Liver (tissue), 9 donors: ENCODE measurements around the gene TWF1. TPM values are rescaled to one million over a fixed set of nuclear protein-coding genes. Genes with fewer than 3 reads are reported as not detected.

Experiments
- DNase-seq: peaks from one replicate; pipeline ENCODE4 v3.0.0-alpha.2; 2017; ENCODE audit warnings: low spot score
- H3K27ac ChIP-seq, 2 donors: one replicate each; pipeline ENCODE4 v1.7.0; 2013; ENCODE audit warnings: inconsistent platforms in 2 of 2, low read length in 2 of 2, control low read depth in 1 of 2, low read depth in 1 of 2, mild to moderate bottlenecking in 1 of 2
- H3K27me3 ChIP-seq, 4 donors: one replicate each; pipeline versions ENCODE4 v1.6.1 to v1.7.0; 2013; ENCODE audit warnings: low read length in 3 of 4, inconsistent platforms in 1 of 4, mild to moderate bottlenecking in 1 of 4, moderate library complexity in 1 of 4; ENCODE audit not compliant: control insufficient read depth in 4 of 4, insufficient read depth in 4 of 4
- H3K36me3 ChIP-seq, 4 donors: one replicate each; pipeline versions ENCODE4 v1.6.1 to v1.7.0; 2013; ENCODE audit warnings: low read length in 3 of 4, mild to moderate bottlenecking in 3 of 4, low read depth in 1 of 4, moderate library complexity in 1 of 4; ENCODE audit not compliant: control insufficient read depth in 4 of 4, insufficient read depth in 3 of 4
- H3K4me1 ChIP-seq, 4 donors: one replicate each; pipeline versions ENCODE4 v1.6.1 to v1.7.0; 2013; ENCODE audit warnings: low read length in 3 of 4, mild to moderate bottlenecking in 3 of 4, moderate library complexity in 1 of 4; ENCODE audit not compliant: control insufficient read depth in 4 of 4, insufficient read depth in 4 of 4
- H3K4me3 ChIP-seq, 3 donors: one replicate each; pipeline versions ENCODE4 v1.6.1 to v1.7.0; 2013; ENCODE audit warnings: low read length in 3 of 3, control low read depth in 1 of 3, low read depth in 1 of 3, mild to moderate bottlenecking in 1 of 3
- H3K9ac ChIP-seq, 2 donors: one replicate each; pipeline ENCODE4 v1.7.0; 2013; ENCODE audit warnings: low read length in 2 of 2, mild to moderate bottlenecking in 2 of 2, moderate library complexity in 2 of 2, control low read depth in 1 of 2, low read depth in 1 of 2
- H3K9me3 ChIP-seq, 4 donors: one replicate each; pipeline versions ENCODE4 v1.6.1 to v1.7.0; 2013; ENCODE audit warnings: low read length in 3 of 4; ENCODE audit not compliant: control insufficient read depth in 4 of 4
- EGR1 ChIP-seq, 2 donors: IDR thresholded peaks; 2 replicates each; pipeline ENCODE4 v1.6.1; 2016 to 2018; ENCODE audit warnings: antibody characterized with exemption in 2 of 2, low read depth in 2 of 2
- FOXA2 ChIP-seq: IDR thresholded peaks from 2 replicates; pipeline ENCODE4 v1.6.1; 2016; ENCODE audit warnings: antibody characterized with exemption
- JUND ChIP-seq, 2 donors: IDR thresholded peaks; 2 replicates each; pipeline ENCODE4 v1.6.1; 2016; ENCODE audit warnings: antibody characterized with exemption in 2 of 2
- RAD21 ChIP-seq, 2 donors: IDR thresholded peaks; 2 replicates each; pipeline ENCODE4 v1.6.1; 2016; ENCODE audit warnings: antibody characterized with exemption in 2 of 2, mild to moderate bottlenecking in 2 of 2
- RXRA ChIP-seq, 2 donors: IDR thresholded peaks; 2 replicates each; pipeline ENCODE4 v1.6.1; 2017 to 2018; ENCODE audit warnings: antibody characterized with exemption in 2 of 2, mild to moderate bottlenecking in 1 of 2
- TAF1 ChIP-seq: conservative IDR thresholded peaks from 2 replicates; pipeline ENCODE4 v1.6.1; 2016; ENCODE audit warnings: antibody characterized with exemption, mild to moderate bottlenecking
- YY1 ChIP-seq: IDR thresholded peaks from 2 replicates; pipeline ENCODE4 v1.6.1; 2016; ENCODE audit warnings: antibody characterized with exemption, mild to moderate bottlenecking
- WGBS: extraction: QIAGEN DNeasy Blood & Tissue Kit; methylation state at CpG from one replicate; pipeline ENCODE4 v1.1.7; 2013; 5-methylcytosine and 5-hydroxymethylcytosine counted together
- polyA plus RNA-seq, 2 donors: library from polyadenylated mRNA; stranded (reverse) in 1 of 2; unstranded in 1 of 2; fragments of 200-250 nt in 1 of 2; fragments of >200 nt in 1 of 2; fragmentation: Nextera tagmentation in 1 of 2; extraction: Ambion mirVana in 1 of 2; gene quantifications; one replicate each; pipeline versions ENCODE4 v1.2.1 to v1.2.3, GENCODE V29; 2013 to 2015
- total RNA-seq, 2 donors: library from RNA; depleted of rRNA; stranded (reverse); fragments of >200 nt; gene quantifications; one replicate each; pipeline ENCODE4 v1.2.3, GENCODE V29; 2014
- TF ChIP-seq, protein P1 (sequence below): IDR thresholded peaks from 2 replicates; pipeline ENCODE4 v1.6.1; 2016; ENCODE audit warnings: antibody characterized with exemption
- TF ChIP-seq, protein P2 (sequence below): IDR thresholded peaks from 2 replicates; pipeline ENCODE4 v1.6.1; 2016; ENCODE audit warnings: antibody characterized with exemption
- TF ChIP-seq, protein P3 (sequence below): fragments of 150-350 bp; IDR thresholded peaks from 2 replicates; pipeline ENCODE4 v1.5.1; 2017; ENCODE audit warnings: improper control_type of control experiment, low read depth, low read length; ENCODE audit not compliant: missing input control
- donor health status: healthy.
- donor health status: healthy.
- donor health status: healthy.
- donor health status: healthy.
- donor health status: healthy.

TWF1 gene
- total and polyA plus RNA-seq, 4 donors = 25.6 to 32.5 (median 31.0) TPM

DNA sequence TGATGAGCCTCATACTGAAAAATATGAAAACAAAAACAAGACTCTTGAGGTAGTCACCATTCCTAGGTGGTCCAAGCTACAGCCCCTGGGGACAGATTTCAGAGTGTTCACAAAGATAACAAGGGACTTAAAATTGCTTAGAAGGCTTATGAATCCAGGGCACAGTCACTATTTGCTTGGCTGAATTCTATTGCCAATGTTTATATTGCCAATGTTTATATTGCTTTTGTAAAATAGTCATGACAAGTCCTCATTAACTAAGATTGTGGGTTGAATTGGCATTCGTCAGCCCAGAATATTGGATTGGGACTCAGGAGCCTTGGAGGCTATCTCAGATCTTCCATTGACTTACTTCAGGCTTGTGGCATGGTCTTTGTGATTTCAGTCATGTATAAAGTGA, 36.1 kb upstream of the TWF1 start (continued):
- TF ChIP-seq, protein P1, sequence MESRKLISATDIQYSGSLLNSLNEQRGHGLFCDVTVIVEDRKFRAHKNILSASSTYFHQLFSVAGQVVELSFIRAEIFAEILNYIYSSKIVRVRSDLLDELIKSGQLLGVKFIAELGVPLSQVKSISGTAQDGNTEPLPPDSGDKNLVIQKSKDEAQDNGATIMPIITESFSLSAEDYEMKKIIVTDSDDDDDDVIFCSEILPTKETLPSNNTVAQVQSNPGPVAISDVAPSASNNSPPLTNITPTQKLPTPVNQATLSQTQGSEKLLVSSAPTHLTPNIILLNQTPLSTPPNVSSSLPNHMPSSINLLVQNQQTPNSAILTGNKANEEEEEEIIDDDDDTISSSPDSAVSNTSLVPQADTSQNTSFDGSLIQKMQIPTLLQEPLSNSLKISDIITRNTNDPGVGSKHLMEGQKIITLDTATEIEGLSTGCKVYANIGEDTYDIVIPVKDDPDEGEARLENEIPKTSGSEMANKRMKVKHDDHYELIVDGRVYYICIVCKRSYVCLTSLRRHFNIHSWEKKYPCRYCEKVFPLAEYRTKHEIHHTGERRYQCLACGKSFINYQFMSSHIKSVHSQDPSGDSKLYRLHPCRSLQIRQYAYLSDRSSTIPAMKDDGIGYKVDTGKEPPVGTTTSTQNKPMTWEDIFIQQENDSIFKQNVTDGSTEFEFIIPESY = no peak
- TF ChIP-seq, protein P2, sequence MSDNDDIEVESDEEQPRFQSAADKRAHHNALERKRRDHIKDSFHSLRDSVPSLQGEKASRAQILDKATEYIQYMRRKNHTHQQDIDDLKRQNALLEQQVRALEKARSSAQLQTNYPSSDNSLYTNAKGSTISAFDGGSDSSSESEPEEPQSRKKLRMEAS = no peak
- TF ChIP-seq EGR1 (IDR thresholded peaks at IDR 0.05; ENCODE audit: low read depth in 2 of 2) = no peak

DNA sequence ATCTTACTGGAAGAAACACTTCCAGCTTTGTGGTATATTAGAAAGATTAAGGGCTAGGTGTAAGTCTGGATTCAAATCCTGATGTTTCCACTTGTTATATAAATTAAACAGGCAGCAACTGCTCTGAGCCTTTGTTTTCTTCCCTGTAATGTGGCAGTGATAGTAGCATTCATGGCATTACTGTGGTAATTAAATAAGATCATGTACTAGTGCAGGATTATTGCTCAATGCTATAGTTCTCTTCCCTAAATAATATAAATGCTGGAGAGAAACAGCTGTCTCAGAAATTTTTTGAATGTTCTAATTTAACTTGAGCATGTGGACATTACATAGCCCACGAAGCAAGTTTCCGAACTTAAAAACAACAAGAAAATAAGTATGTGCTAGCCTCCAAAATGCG, 35.1 kb upstream of the TWF1 start:
- no peak for DNase-seq
- peaks cover 1 to 11% (median 5%) of the 10 kb centered on the region in 4 donors for H3K4me1 ChIP-seq
- WGBS = 80% methylated on average over 3 of the region's 3 CpGs
- peaks cover 0 to 3% (median 0%) of the 10 kb centered on the region in 4 donors for H3K36me3 ChIP-seq
- no peaks in the 10 kb centered on the region for H3K9me3 ChIP-seq
- TF ChIP-seq, protein P3, sequence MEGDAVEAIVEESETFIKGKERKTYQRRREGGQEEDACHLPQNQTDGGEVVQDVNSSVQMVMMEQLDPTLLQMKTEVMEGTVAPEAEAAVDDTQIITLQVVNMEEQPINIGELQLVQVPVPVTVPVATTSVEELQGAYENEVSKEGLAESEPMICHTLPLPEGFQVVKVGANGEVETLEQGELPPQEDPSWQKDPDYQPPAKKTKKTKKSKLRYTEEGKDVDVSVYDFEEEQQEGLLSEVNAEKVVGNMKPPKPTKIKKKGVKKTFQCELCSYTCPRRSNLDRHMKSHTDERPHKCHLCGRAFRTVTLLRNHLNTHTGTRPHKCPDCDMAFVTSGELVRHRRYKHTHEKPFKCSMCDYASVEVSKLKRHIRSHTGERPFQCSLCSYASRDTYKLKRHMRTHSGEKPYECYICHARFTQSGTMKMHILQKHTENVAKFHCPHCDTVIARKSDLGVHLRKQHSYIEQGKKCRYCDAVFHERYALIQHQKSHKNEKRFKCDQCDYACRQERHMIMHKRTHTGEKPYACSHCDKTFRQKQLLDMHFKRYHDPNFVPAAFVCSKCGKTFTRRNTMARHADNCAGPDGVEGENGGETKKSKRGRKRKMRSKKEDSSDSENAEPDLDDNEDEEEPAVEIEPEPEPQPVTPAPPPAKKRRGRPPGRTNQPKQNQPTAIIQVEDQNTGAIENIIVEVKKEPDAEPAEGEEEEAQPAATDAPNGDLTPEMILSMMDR = no peak
- TF ChIP-seq FOXA2 (no peak), TAF1 (no peak)
- H3K9ac ChIP-seq = no peak overlapping the region
- no peak overlapping the region for H3K4me3 ChIP-seq
- H3K27ac ChIP-seq = no peak overlapping the region
- no peaks in the 10 kb centered on the region for H3K27me3 ChIP-seq

DNA sequence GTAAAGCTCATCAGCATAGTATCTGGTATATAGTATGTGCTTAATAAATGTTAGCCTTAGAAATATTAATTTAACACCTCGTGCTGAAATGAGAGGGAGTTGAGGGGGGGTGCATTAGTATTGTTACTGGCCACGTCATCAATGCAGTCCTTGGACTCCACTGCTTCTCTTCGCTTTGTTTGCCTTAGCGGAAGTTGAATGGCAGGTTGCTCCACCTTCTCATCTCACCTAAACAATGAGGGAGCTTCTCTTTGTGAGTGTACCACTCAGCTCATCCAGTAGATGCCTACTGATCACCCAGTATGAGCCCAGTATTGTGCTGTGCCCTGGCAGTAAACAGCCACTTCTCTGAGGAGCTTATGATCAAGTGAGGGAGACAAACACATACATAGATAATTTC, 34.2 kb upstream of the TWF1 start:
- Histone ChIP-seq H3K9me3 (no peaks in the 10 kb centered on the region), H3K9ac (no peak overlapping the region), H3K4me1 (peaks cover 3 to 14% (median 6%) of the 10 kb centered on the region in 4 donors), H3K36me3 (peaks cover 0 to 3% (median 0%) of the 10 kb centered on the region in 4 donors), H3K27ac (no peak overlapping the region), H3K27me3 (no peaks in the 10 kb centered on the region), H3K4me3 (no peak overlapping the region)
- DNase-seq = no peak
- no peak for TF ChIP-seq RXRA (IDR thresholded peaks at IDR 0.05)
- TF ChIP-seq JUND (IDR thresholded peaks at IDR 0.05) = no peak
- TF ChIP-seq, protein P3 = no peak
- TF ChIP-seq, protein P2 = no peak
- TF ChIP-seq RAD21 (IDR thresholded peaks at IDR 0.05) = no peak
- TF ChIP-seq YY1 = no peak
- 92% methylated on average over 4 of the region's 4 CpGs for WGBS
